H1 (cell line): Measurements from ENCODE around the gene CRISPLD2. TPM values are rescaled to one million over a fixed set of nuclear protein-coding genes. Genes with fewer than 3 reads are reported as not detected.

Experiments
- CTCF ChIA-PET: fragments of 300-600 bp; sonication (Branson Sonifier 250); formaldehyde crosslinking; loops from one replicate; lab custom pipeline; 2021; ENCODE audit not compliant: partially characterized antibody; lab: Charles Lee
- POLR2A ChIA-PET: fragments of 300-600 bp; sonication (Branson Sonifier 250); formaldehyde crosslinking; loops from one replicate; lab custom pipeline; 2021; ENCODE audit warnings: inconsistent platforms; ENCODE audit not compliant: partially characterized antibody; lab: Charles Lee
- DNase-seq, 2 experiments: peaks; one replicate each; pipeline versions ENCODE4 v3.0.0 to v3.0.0-alpha.2; 2010 to 2022; ENCODE audit warnings: low spot score in 2 of 2, low read depth in 1 of 2, mixed read lengths in 1 of 2
- FAIRE-seq: peaks from 2 replicates; lab custom pipeline; 2011; peaks lifted over from hg19 to GRCh38; lab: Jason Lieb, UNC
- H2AFZ ChIP-seq: 2 replicates; pipeline ENCODE4 v1.8.1; 2012; ENCODE audit warnings: low read length, inconsistent platforms
- H2AK5ac ChIP-seq: 2 replicates; pipeline ENCODE4 v1.6.1; 2013; ENCODE audit warnings: low read depth, low read length
- H2BK120ac ChIP-seq: replicated peaks from 2 replicates; pipeline ENCODE3; 2013; ENCODE audit warnings: low read depth, low read length, inconsistent platforms
- H2BK12ac ChIP-seq: 2 replicates; pipeline ENCODE4 v1.6.1; 2013; ENCODE audit warnings: low read depth, low read length
- H2BK15ac ChIP-seq: 2 replicates; pipeline ENCODE4 v1.6.1; 2013; ENCODE audit warnings: low read length
- H2BK20ac ChIP-seq: 2 replicates; pipeline ENCODE4 v1.6.1; 2013; ENCODE audit warnings: low read length
- H2BK5ac ChIP-seq: 2 replicates; pipeline ENCODE4 v1.6.1; 2013; ENCODE audit warnings: low read depth, low read length
- H3K14ac ChIP-seq: 2 replicates; pipeline ENCODE4 v1.6.1; 2013; ENCODE audit warnings: inconsistent platforms; ENCODE audit not compliant: insufficient read length
- H3K18ac ChIP-seq: 2 replicates; pipeline ENCODE4 v1.6.1; 2013; ENCODE audit warnings: low read length; ENCODE audit errors: extremely low read depth
- H3K23ac ChIP-seq: 2 replicates; pipeline ENCODE4 v1.6.1; 2013; ENCODE audit warnings: inconsistent platforms; ENCODE audit not compliant: insufficient read length
- H3K23me2 ChIP-seq: 2 replicates; pipeline ENCODE4 v1.6.1; 2013; ENCODE audit warnings: low read depth, low read length
- H3K27ac ChIP-seq: 2 replicates; pipeline ENCODE4 v1.6.1; 2011; ENCODE audit warnings: low read depth, low read length, inconsistent platforms
- H3K27me3 ChIP-seq, 4 experiments: replicated peaks in 1 of 4; 1 replicate in 1 of 4; 2 replicates in 3 of 4; pipeline versions ENCODE4 v1.6.1 to v1.8.1; 2011 to 2013; ENCODE audit warnings: low read length in 3 of 4, mild to moderate bottlenecking in 3 of 4, inconsistent platforms in 2 of 4, mixed read lengths in 2 of 4, moderate library complexity in 1 of 4; ENCODE audit not compliant: control insufficient read depth in 3 of 4, insufficient read depth in 3 of 4; ENCODE audit errors: extremely low read depth in 1 of 4
- H3K36me3 ChIP-seq, 4 experiments: 2 replicates each; pipeline versions ENCODE4 v1.6.1 to v1.8.1; 2011 to 2013; ENCODE audit warnings: mild to moderate bottlenecking in 4 of 4, low read length in 3 of 4, moderate library complexity in 2 of 4, control low read depth in 1 of 4, inconsistent platforms in 1 of 4; ENCODE audit not compliant: insufficient read depth in 4 of 4, control insufficient read depth in 2 of 4
- H3K4ac ChIP-seq: replicated peaks from 2 replicates; pipeline ENCODE3; 2013; ENCODE audit warnings: low read length, low read depth, mixed read lengths, inconsistent platforms; ENCODE audit not compliant: insufficient read length
- H3K4me1 ChIP-seq, 4 experiments: replicated peaks in 1 of 4; 1 replicate in 1 of 4; 2 replicates in 3 of 4; pipeline versions ENCODE4 v1.6.1 to v1.8.1; 2011 to 2013; ENCODE audit warnings: low read length in 3 of 4, inconsistent platforms in 2 of 4, mixed read lengths in 1 of 4; ENCODE audit not compliant: insufficient read depth in 4 of 4, control insufficient read depth in 3 of 4
- H3K4me2 ChIP-seq, 2 experiments: 2 replicates each; pipeline versions ENCODE4 v1.6.1 to v1.8.1; 2011 to 2013; ENCODE audit warnings: low read depth in 2 of 2, low read length in 2 of 2, control low read depth in 1 of 2, inconsistent platforms in 1 of 2, mild to moderate bottlenecking in 1 of 2; ENCODE audit not compliant: insufficient read depth in 1 of 2
- H3K4me3 ChIP-seq, 4 experiments: fragments of 200-600, 300-600 bp in 1 of 4; sonication (generic), shearing (Covaris generic), sonication (Bioruptor Twin) in 1 of 4; 2 replicates each; pipeline versions ENCODE4 v1.5.1 to v1.8.1; 2011 to 2016; ENCODE audit warnings: low read length in 4 of 4, low read depth in 3 of 4, control low read depth in 2 of 4, inconsistent platforms in 2 of 4, mild to moderate bottlenecking in 2 of 4, mixed read lengths in 1 of 4, moderate library complexity in 1 of 4; ENCODE audit not compliant: insufficient read depth in 2 of 4; ENCODE audit errors: extremely low read depth in 1 of 4
- H3K56ac ChIP-seq: replicated peaks from 2 replicates; pipeline ENCODE3; 2013; ENCODE audit warnings: low read depth, mild to moderate bottlenecking, mixed read lengths, low read length, inconsistent platforms; ENCODE audit not compliant: insufficient read length
- H3K79me1 ChIP-seq: 2 replicates; pipeline ENCODE4 v1.6.1; 2013; ENCODE audit warnings: low read depth, low read length, control low read depth
- H3K79me2 ChIP-seq, 2 experiments: 2 replicates each; pipeline versions ENCODE4 v1.6.1 to v1.8.1; 2012 to 2013; ENCODE audit warnings: low read length in 2 of 2, mild to moderate bottlenecking in 2 of 2, inconsistent platforms in 1 of 2; ENCODE audit not compliant: insufficient read depth in 2 of 2, control insufficient read depth in 1 of 2
- H3K9ac ChIP-seq, 4 experiments: replicated peaks in 1 of 4; 1 replicate in 1 of 4; 2 replicates in 3 of 4; pipeline versions ENCODE4 v1.6.1 to v1.8.1; 2011 to 2013; ENCODE audit warnings: low read depth in 3 of 4, low read length in 3 of 4, control low read depth in 2 of 4, mild to moderate bottlenecking in 2 of 4, moderate library complexity in 2 of 4, inconsistent platforms in 1 of 4; ENCODE audit errors: extremely low read depth in 1 of 4
- H3K9me3 ChIP-seq, 2 experiments: 2 replicates each; pipeline versions ENCODE4 v1.6.1 to v1.8.1; 2012 to 2013; ENCODE audit warnings: mild to moderate bottlenecking in 2 of 2, moderate library complexity in 2 of 2, control low read depth in 1 of 2, inconsistent platforms in 1 of 2, low read depth in 1 of 2, low read length in 1 of 2, mixed read lengths in 1 of 2; ENCODE audit not compliant: insufficient read depth in 2 of 2
- H4K20me1 ChIP-seq, 2 experiments: replicated peaks in 1 of 2; 2 replicates each; pipeline versions ENCODE3 to v1.8.1; 2011 to 2013; ENCODE audit warnings: inconsistent platforms in 2 of 2, low read length in 2 of 2, mild to moderate bottlenecking in 1 of 2; ENCODE audit not compliant: insufficient read depth in 2 of 2, control insufficient read depth in 1 of 2
- H4K5ac ChIP-seq: 2 replicates; pipeline ENCODE4 v1.6.1; 2013; ENCODE audit warnings: low read length, low read depth, mixed read lengths, inconsistent platforms; ENCODE audit not compliant: insufficient read length
- H4K8ac ChIP-seq: 2 replicates; pipeline ENCODE4 v1.8.0; 2013; ENCODE audit warnings: mild to moderate bottlenecking, moderate library complexity, low read length, inconsistent platforms; ENCODE audit not compliant: insufficient read depth; ENCODE audit errors: extremely low read depth
- H4K91ac ChIP-seq: replicated peaks from 2 replicates; pipeline ENCODE3; 2013; ENCODE audit warnings: low read length, mixed read lengths, inconsistent platforms; ENCODE audit not compliant: insufficient read length
- RAD21 ChIP-seq, 2 experiments: IDR thresholded peaks in 1 of 2; conservative IDR thresholded peaks in 1 of 2; 2 replicates each; pipeline ENCODE4 v1.6.1; 2011; ENCODE audit warnings: low read depth in 2 of 2, low read length in 2 of 2, improper control_type of control experiment in 1 of 2, inconsistent platforms in 1 of 2, mild to moderate bottlenecking in 1 of 2, moderate library complexity in 1 of 2
- SP1 ChIP-seq: IDR thresholded peaks from 2 replicates; pipeline ENCODE4 v1.6.1; 2011; ENCODE audit warnings: low read depth, low read length
- WGBS, 2 experiments: shearing (Covaris generic) in 1 of 2; methylation state at CpG; one replicate each; pipeline versions ENCODE4 v1.1.6 to v1.1.7; 2013 to 2015; ENCODE audit warnings: low lambda C conversion rate in 2 of 2, mixed read lengths in 2 of 2, inconsistent platforms in 1 of 2, low coverage in 1 of 2, missing lambda C conversion rate in 1 of 2; ENCODE audit not compliant: insufficient replicate concordance in 2 of 2, insufficient coverage in 1 of 2, insufficient read length in 1 of 2; ENCODE audit errors: extremely low coverage in 1 of 2, missing lambda C conversion rate in 1 of 2; 5-methylcytosine and 5-hydroxymethylcytosine counted together
- polyA plus RNA-seq, 7 experiments: library from polyadenylated mRNA; depleted of rRNA in 3 of 7; stranded (reverse) in 5 of 7; unstranded in 2 of 7; fragments of >200 nt in 5 of 7; fragments of 200-250 nt in 2 of 7; gene quantifications; 1 replicate in 5 of 7; 2 replicates in 1 of 7; 4 replicates in 1 of 7; pipeline versions ENCODE4 v1.2.1 to v1.2.3, GENCODE V29; 2011 to 2013; ENCODE audit warnings: missing spikeins in 2 of 7, mixed read lengths in 2 of 7
- total RNA-seq: library from RNA; stranded (reverse); fragmentation: NEBNext Ultra II Directional; extraction: Animal tissue kit (Norgen Biotek cat#: 25700); gene quantifications from 2 replicates; pipeline ENCODE4 v1.2.1, GENCODE V29; 2021

CRISPLD2 gene
- total and polyA plus RNA-seq, 2 of the 8 experiments (the other 6 are each of a cell fraction or from before 2014, with no cell fraction given): 2.7 to 5.1 TPM

- no peak overlapping the region for H2BK5ac ChIP-seq
- no peaks in the 10 kb centered on the region for H3K4me1 ChIP-seq
- H3K23me2 ChIP-seq: peaks cover 9% of the 10 kb centered on the region
- WGBS, 2 experiments: 84% methylated on average over 10 of the region's 10 CpGs; no CpG with 5 or more reads in 1 of the 2 experiments
- H3K4me2 ChIP-seq: no peak overlapping the region
- no peak overlapping the region for H2AFZ ChIP-seq
- no peaks in the 10 kb centered on the region for H3K36me3 ChIP-seq
- H3K27ac ChIP-seq: no peak overlapping the region
- H3K14ac ChIP-seq: no peak overlapping the region
- no peak overlapping the region for H3K9ac ChIP-seq
- no peaks in the 10 kb centered on the region for H3K79me1 ChIP-seq
- no peak for DNase-seq
- H3K18ac ChIP-seq: no peak overlapping the region
- no peak overlapping the region for H2AK5ac ChIP-seq
- no peak overlapping the region for H3K23ac ChIP-seq
- H3K4ac ChIP-seq: no peak overlapping the region
- ChIA-PET POLR2A (no interaction called here), CTCF (interaction anchor here (0.7 to 7.9 kb wide), 11 partner anchors 9 to 212 kb away, joined by 3 to 169 read pairs (median 11); partner anchors contain the start of gene CRISPLD2)
- H4K20me1 ChIP-seq: no peaks in the 10 kb centered on the region
- no peak for FAIRE-seq
- peaks cover 0 to 2% (median 0%) of the 10 kb centered on the region in 4 experiments; a peak in 1 of 7 replicates for H3K27me3 ChIP-seq
- H2BK12ac ChIP-seq: no peak overlapping the region
- H2BK120ac ChIP-seq: no peak overlapping the region
- no peak overlapping the region for H2BK20ac ChIP-seq
- no peak overlapping the region for H4K91ac ChIP-seq
- no peak overlapping the region for H3K4me3 ChIP-seq
- H3K9me3 ChIP-seq: no peaks in the 10 kb centered on the region; a peak in 1 of 4 replicates
- H4K8ac ChIP-seq: no peak overlapping the region
- H4K5ac ChIP-seq: no peak overlapping the region
- no peak overlapping the region for H2BK15ac ChIP-seq
- H3K79me2 ChIP-seq: no peaks in the 10 kb centered on the region
- no peak overlapping the region for H3K56ac ChIP-seq
- TF ChIP-seq SP1 (no peak), RAD21 (IDR thresholded peaks at IDR 0.05 in 1 of 2, conservative IDR thresholded peaks at IDR 0.05 in 1 of 2; ENCODE audit: low read depth in 2 of 2, low read length in 2 of 2) (no peak)
These were observed 130.1 kb downstream of the CRISPLD2 start for GRCh38 chr16:84949772-84950436.
